Measurements from ENCODE around the gene ZNF638. TPM values are rescaled to one million over a fixed set of nuclear protein-coding genes. Genes with fewer than 3 reads are reported as not detected.

ZNF638 gene
- total RNA-seq, 4 donors from 2014 or later = 154 to 299 (median 202) TPM

DNA sequence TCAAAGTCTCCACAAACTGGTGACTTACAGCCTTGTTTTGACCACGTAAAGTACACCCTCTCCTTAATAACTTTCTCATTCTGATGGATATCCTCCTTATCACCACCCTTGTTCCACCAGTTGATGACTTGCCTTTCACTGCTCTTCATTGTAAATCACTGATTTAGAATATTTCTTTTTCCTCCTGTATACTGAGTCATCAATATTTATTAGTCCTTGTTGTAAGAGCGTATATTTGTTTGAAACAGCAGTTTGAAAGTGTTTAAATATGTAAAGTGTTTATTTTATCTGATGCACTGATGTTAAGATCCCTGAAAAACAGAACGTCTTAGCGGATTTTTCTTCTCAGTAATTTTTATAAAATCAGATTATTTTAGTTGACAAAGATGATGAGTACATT lies 87.6 kb downstream of the ZNF638 start:
- TF ChIP-seq POLR2A (IDR thresholded peaks at IDR 0.05) = no peak
- TF ChIP-seq, protein P1, sequence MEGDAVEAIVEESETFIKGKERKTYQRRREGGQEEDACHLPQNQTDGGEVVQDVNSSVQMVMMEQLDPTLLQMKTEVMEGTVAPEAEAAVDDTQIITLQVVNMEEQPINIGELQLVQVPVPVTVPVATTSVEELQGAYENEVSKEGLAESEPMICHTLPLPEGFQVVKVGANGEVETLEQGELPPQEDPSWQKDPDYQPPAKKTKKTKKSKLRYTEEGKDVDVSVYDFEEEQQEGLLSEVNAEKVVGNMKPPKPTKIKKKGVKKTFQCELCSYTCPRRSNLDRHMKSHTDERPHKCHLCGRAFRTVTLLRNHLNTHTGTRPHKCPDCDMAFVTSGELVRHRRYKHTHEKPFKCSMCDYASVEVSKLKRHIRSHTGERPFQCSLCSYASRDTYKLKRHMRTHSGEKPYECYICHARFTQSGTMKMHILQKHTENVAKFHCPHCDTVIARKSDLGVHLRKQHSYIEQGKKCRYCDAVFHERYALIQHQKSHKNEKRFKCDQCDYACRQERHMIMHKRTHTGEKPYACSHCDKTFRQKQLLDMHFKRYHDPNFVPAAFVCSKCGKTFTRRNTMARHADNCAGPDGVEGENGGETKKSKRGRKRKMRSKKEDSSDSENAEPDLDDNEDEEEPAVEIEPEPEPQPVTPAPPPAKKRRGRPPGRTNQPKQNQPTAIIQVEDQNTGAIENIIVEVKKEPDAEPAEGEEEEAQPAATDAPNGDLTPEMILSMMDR (IDR thresholded peaks at IDR 0.05) = no peak
- no peak overlapping the region for H3K27ac ChIP-seq
- DNase-seq = no peak
- H3K4me3 ChIP-seq (replicated peaks in 1 of 3) = no peak overlapping the region
- intact Hi-C loops (cut with DNase I) = no loop called here
- peaks cover 0 to 5% of the 10 kb centered on the region in 2 donors for H3K36me3 ChIP-seq
- no peaks in the 10 kb centered on the region for H3K27me3 ChIP-seq
- H3K4me1 ChIP-seq = peaks cover 8 to 11% of the 10 kb centered on the region in 2 donors
- H3K9me3 ChIP-seq = no peaks in the 10 kb centered on the region
- 95 to 96% methylated on average over 4 of the region's 4 CpGs for WGBS, 2 donors

DNA sequence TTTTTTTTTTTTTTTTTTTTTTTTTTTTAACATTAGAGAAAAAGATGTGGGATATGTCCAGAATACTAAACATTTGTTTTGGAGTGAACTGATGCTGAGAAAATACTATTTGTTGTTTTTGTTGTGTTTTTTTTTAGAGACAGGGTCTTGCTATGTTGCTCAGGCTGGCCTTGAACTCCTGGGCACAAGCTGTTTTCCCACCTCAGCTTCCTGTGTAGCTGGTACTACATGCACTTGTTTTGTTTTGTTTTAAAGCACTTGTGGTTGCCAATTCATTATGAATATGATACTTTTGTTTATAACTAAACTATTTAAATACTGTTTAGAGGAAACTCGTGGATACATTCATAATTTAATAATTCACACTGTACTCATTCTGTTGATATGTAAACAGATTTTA lies 88.4 kb downstream of the ZNF638 start:
- Histone ChIP-seq H3K36me3 (peaks cover 0 to 5% of the 10 kb centered on the region in 2 donors), H3K27me3 (no peaks in the 10 kb centered on the region), H3K4me3 (replicated peaks in 1 of 3) (no peak overlapping the region), H3K4me1 (peaks cover 8 to 11% of the 10 kb centered on the region in 2 donors), H3K9me3 (no peaks in the 10 kb centered on the region), H3K27ac (no peak overlapping the region)
- no peak for TF ChIP-seq POLR2A (IDR thresholded peaks at IDR 0.05)
- TF ChIP-seq, protein P1 (IDR thresholded peaks at IDR 0.05) = no peak
- DNase-seq = no peak
- WGBS, 2 donors = 83 to 87% methylated on average over 1 of the region's 1 CpG
- intact Hi-C loops (cut with DNase I) = no loop called here

DNA sequence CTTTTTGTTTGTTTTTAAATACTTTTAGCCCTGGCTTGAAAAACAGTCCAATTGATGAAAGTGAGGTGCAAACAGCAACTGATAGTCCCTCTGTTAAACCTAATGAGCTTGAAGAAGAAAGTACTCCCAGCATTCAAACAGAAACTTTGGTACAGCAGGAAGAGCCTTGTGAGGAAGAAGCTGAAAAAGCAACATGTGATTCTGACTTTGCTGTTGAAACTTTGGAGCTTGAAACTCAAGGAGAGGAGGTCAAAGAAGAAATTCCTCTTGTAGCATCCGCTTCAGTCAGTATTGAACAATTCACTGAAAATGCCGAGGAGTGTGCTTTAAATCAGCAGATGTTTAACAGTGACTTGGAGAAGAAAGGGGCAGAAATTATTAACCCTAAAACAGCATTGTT lies 91.2 kb downstream of the ZNF638 start:
- peaks cover 5 to 8% of the 10 kb centered on the region in 2 donors for H3K4me1 ChIP-seq
- TF ChIP-seq, protein P1 (IDR thresholded peaks at IDR 0.05) = no peak
- no peak for TF ChIP-seq POLR2A (IDR thresholded peaks at IDR 0.05)

DNA sequence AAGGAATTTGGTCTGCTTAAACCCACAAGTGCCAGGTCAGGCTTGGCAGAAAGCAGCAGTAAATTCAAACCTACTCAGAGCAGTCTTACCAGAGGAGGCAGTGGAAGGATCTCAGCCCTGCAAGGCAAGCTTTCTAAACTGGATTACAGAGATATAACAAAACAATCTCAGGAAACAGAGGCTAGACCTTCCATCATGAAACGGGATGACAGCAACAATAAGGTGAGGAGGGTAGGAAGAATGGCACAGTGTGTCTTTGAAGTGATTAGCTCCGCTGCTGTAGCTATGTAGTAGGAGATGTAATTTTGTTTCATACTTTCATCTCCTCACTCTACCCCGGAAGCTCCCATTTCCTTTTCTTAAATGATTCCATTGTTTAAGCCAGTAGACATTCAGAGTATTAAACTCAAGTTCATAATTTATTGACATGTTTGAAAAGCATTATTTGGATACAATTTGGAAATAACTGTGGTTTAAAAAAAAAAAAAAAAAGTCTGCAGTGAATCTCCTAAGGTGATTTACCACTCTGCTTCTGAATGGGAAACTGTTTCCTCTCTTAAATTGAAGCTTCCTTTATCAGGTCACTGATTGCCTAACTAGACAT lies 92.3 kb downstream of the ZNF638 start:
- H3K9me3 ChIP-seq = no peaks in the 10 kb centered on the region
- WGBS, 2 donors = 72 to 80% methylated on average over 3 of the region's 3 CpGs
- H3K27ac ChIP-seq = no peak overlapping the region
- H3K4me1 ChIP-seq = peaks cover 0 to 6% of the 10 kb centered on the region in 2 donors
- intact Hi-C loops (cut with DNase I) = no loop called here
- TF ChIP-seq POLR2A (IDR thresholded peaks at IDR 0.05) = no peak
- TF ChIP-seq, protein P1 (IDR thresholded peaks at IDR 0.05) = no peak
- H3K4me3 ChIP-seq (replicated peaks in 1 of 3) = no peak overlapping the region
- H3K36me3 ChIP-seq = peaks cover 0 to 21% of the 10 kb centered on the region in 2 donors
- DNase-seq = no peak
- H3K27me3 ChIP-seq = no peaks in the 10 kb centered on the region

More for the DNA sequence above, 91.2 kb downstream of the ZNF638 start:
- Histone ChIP-seq H3K27ac (no peak overlapping the region), H3K9me3 (no peaks in the 10 kb centered on the region), H3K4me3 (replicated peaks in 1 of 3) (no peak overlapping the region), H3K36me3 (peaks cover 0 to 19% of the 10 kb centered on the region in 2 donors), H3K27me3 (no peaks in the 10 kb centered on the region)
- no peak for DNase-seq
- intact Hi-C loops (cut with DNase I) = no loop called here
- 92 to 94% methylated on average over 2 of the region's 2 CpGs for WGBS, 2 donors

DNA sequence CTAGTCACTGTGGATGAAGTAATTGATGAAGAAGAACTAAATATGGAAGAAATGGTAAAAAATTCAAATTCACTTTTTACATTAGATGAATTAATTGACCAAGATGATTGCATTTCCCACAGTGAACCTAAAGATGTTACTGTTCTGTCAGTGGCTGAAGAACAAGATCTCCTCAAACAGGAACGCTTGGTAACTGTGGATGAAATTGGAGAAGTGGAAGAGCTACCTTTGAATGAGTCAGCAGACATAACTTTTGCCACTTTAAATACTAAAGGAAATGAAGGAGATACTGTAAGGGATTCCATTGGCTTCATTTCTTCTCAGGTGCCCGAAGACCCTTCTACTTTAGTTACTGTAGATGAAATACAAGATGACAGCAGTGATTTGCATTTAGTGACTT lies 95.1 kb downstream of the ZNF638 start:
- TF ChIP-seq, protein P1 (IDR thresholded peaks at IDR 0.05) = no peak
- TF ChIP-seq POLR2A (IDR thresholded peaks at IDR 0.05) = no peak
- peaks cover 2 to 26% of the 10 kb centered on the region in 2 donors for H3K36me3 ChIP-seq
- WGBS, 2 donors = 98 to 99% methylated on average over 2 of the region's 2 CpGs

More for the DNA sequence above, 95.1 kb downstream of the ZNF638 start:
- Histone ChIP-seq H3K4me1 (peaks cover 0 to 10% of the 10 kb centered on the region in 2 donors), H3K27ac (no peak overlapping the region), H3K27me3 (no peaks in the 10 kb centered on the region), H3K4me3 (replicated peaks in 1 of 3) (no peak overlapping the region), H3K9me3 (no peaks in the 10 kb centered on the region)
- DNase-seq = no peak
- intact Hi-C loops (cut with DNase I) = no loop called here

All from thyroid gland (tissue), 4 donors.